HepG2 (cell line): ENCODE measurements around the gene TFDP2. TPM values are rescaled to one million over a fixed set of nuclear protein-coding genes. Genes with fewer than 3 reads are reported as not detected.

ENCODE experiments used
- ATAC-seq: fragments of 200-7000 bp; cut with Tn5 transposase; 3 replicates; pipeline ENCODE4 v1.9.1; 2020; ENCODE audit warnings: mild to moderate bottlenecking, moderate library complexity
- BruUV-seq: library from RNA; stranded (reverse); fragments of 400-500 nt; replicated peaks from 2 replicates; lab custom pipeline; 2021; lab: Mats Ljungman, UMichigan
- CTCF ChIA-PET: fragments of 300-600 bp; formaldehyde crosslinking; extraction: SDS; loops from one replicate; lab custom pipeline; 2021; ENCODE audit warnings: low total read pairs, inconsistent platforms, low intra/inter-chr PET ratio; lab: Yijun Ruan, JAX
- POLR2A ChIA-PET: fragments of 350-600 bp; sonication (Branson Sonifier 250); formaldehyde crosslinking; loops from one replicate; lab custom pipeline; 2020; ENCODE audit warnings: antibody characterized with exemption, inconsistent platforms; lab: Yijun Ruan, JAX
- DNase-seq: peaks from one replicate; pipeline ENCODE4 v3.0.0-alpha.2; 2015; ENCODE audit warnings: low spot score
- FAIRE-seq: peaks from 3 replicates; lab custom pipeline; 2011; peaks lifted over from hg19 to GRCh38; lab: Jason Lieb, UNC
- H2AFZ ChIP-seq: one replicate; pipeline ENCODE4 v1.6.1; 2011; ENCODE audit warnings: low read length, inconsistent platforms
- H3K27ac ChIP-seq: fragments of 300-600 bp; 3 replicates; pipeline ENCODE4 v1.8.0; 2011; ENCODE audit warnings: mixed run types, mild to moderate bottlenecking, mixed read lengths, low read length, inconsistent platforms; ENCODE audit not compliant: insufficient read depth; ENCODE audit errors: extremely low read length
- H3K27me3 ChIP-seq, 2 experiments: fragments of 200-600 bp in 1 of 2; 2 replicates in 1 of 2; 3 replicates in 1 of 2; pipeline versions ENCODE4 v1.6.0 to v1.8.0; 2011; ENCODE audit warnings: low read length in 2 of 2, mild to moderate bottlenecking in 2 of 2, moderate library complexity in 2 of 2, inconsistent platforms in 1 of 2; ENCODE audit not compliant: insufficient read depth in 2 of 2, control insufficient read depth in 1 of 2
- H3K36me3 ChIP-seq, 2 experiments: fragments of 200-600 bp in 1 of 2; replicated peaks in 1 of 2; 2 replicates in 1 of 2; 3 replicates in 1 of 2; pipeline versions ENCODE4 v1.5.1 to v1.8.0; 2011; ENCODE audit warnings: low read length in 2 of 2, inconsistent platforms in 1 of 2; ENCODE audit not compliant: insufficient read depth in 2 of 2, control insufficient read depth in 1 of 2
- H3K4me1 ChIP-seq: 2 replicates; pipeline ENCODE4 v1.5.1; 2012; ENCODE audit warnings: low read length, inconsistent platforms; ENCODE audit not compliant: insufficient read depth
- H3K4me2 ChIP-seq: 2 replicates; pipeline ENCODE4 v1.6.0; 2011; ENCODE audit warnings: low read depth, low read length, inconsistent platforms
- H3K4me3 ChIP-seq, 3 experiments: fragments of 200-600 bp in 1 of 3; sonication (generic), shearing (Covaris generic) in 1 of 3; replicated peaks in 1 of 3; 2 replicates each; pipeline ENCODE4 v1.5.1; 2011 to 2016; ENCODE audit warnings: low read length in 3 of 3, inconsistent platforms in 2 of 3, low read depth in 2 of 3, mild to moderate bottlenecking in 2 of 3, control low read depth in 1 of 3, mixed read lengths in 1 of 3; ENCODE audit not compliant: insufficient read depth in 1 of 3
- H3K79me2 ChIP-seq: one replicate; pipeline ENCODE4 v1.6.1; 2011; ENCODE audit warnings: low read length, inconsistent platforms; ENCODE audit not compliant: insufficient read depth
- H3K9ac ChIP-seq: 2 replicates; pipeline ENCODE4 v1.6.0; 2011; ENCODE audit warnings: mild to moderate bottlenecking, low read depth, low read length, inconsistent platforms; ENCODE audit not compliant: insufficient read depth
- H3K9me3 ChIP-seq: 2 replicates; pipeline ENCODE4 v1.5.1; 2012; ENCODE audit warnings: mild to moderate bottlenecking, low read length
- H4K20me1 ChIP-seq: 2 replicates; pipeline ENCODE4 v1.6.0; 2011; ENCODE audit warnings: inconsistent platforms, mild to moderate bottlenecking, low read length, moderate library complexity; ENCODE audit not compliant: insufficient read depth
- EEA1 ChIP-seq: sonication (generic); formaldehyde crosslinking; IDR thresholded peaks from 2 replicates; pipeline ENCODE4 v1.5.1; 2020; ENCODE audit warnings: mild to moderate bottlenecking, missing genetic modification reagents, borderline replicate concordance
- PPARG ChIP-seq: conservative IDR thresholded peaks from 2 replicates; pipeline ENCODE4 v1.6.1; 2016; ENCODE audit warnings: missing biosample characterization, missing genetic modification reagents
- TBL1XR1 ChIP-seq: fragments of 150-350 bp; IDR thresholded peaks from 2 replicates; pipeline ENCODE4 v1.6.1; 2014; ENCODE audit warnings: borderline replicate concordance, low read length; ENCODE audit not compliant: partially characterized antibody
- ZFYVE20 ChIP-seq: sonication (generic); formaldehyde crosslinking; IDR thresholded peaks from 2 replicates; pipeline ENCODE4 v1.8.0; 2023; ENCODE audit warnings: low read depth, mild to moderate bottlenecking, moderate library complexity, missing genetic modification reagents, borderline replicate concordance
- ZNF121 ChIP-seq: sonication (generic); formaldehyde crosslinking; IDR thresholded peaks from 2 replicates; pipeline ENCODE4 v1.5.0; 2020; ENCODE audit warnings: mild to moderate bottlenecking, missing genetic modification reagents
- ZNF569 ChIP-seq: sonication (generic); formaldehyde crosslinking; IDR thresholded peaks from 2 replicates; pipeline ENCODE4 v1.5.0; 2020; ENCODE audit warnings: mild to moderate bottlenecking, missing genetic modification reagents, moderate library complexity, borderline replicate concordance
- ZNF713 ChIP-seq: sonication (generic); formaldehyde crosslinking; IDR thresholded peaks from 2 replicates; pipeline ENCODE4 v1.4.0; 2020; ENCODE audit warnings: mild to moderate bottlenecking, missing genetic modification reagents
- ZSCAN25 ChIP-seq: sonication (generic); formaldehyde crosslinking; IDR thresholded peaks from 2 replicates; pipeline ENCODE4 v1.8.0; 2022; ENCODE audit warnings: mild to moderate bottlenecking, missing genetic modification reagents
- WGBS: methylation state at CpG from one replicate; pipeline ENCODE4 v1.1.6; 2017; ENCODE audit warnings: low lambda C conversion rate; 5-methylcytosine and 5-hydroxymethylcytosine counted together
- in situ Hi-C: cut with HindIII; loops from 2 replicates; pipeline ENCODE4 v1.10.0; 2017; ENCODE audit warnings: low pct_unique_long_range_greater_than_20kb; ENCODE audit not compliant: extremely low pct_ligation_motif_present
- intact Hi-C: fragments of 100-400 bp; cut with micrococcal nuclease; formaldehyde crosslinking; loops from one replicate; pipeline ENCODE4 v1.10.0; 2022; ENCODE audit not compliant: unreplicated experiment
- polyA plus RNA-seq, 8 experiments: library from polyadenylated mRNA; depleted of rRNA in 3 of 8; stranded (reverse) in 7 of 8; unstranded in 1 of 8; fragments of >200 nt; fragmentation: Illumina TruSeq in 4 of 8; extraction: Trizol in 4 of 8; gene quantifications; 2 replicates each; pipeline versions ENCODE4 v1.2.1 to v1.2.3, GENCODE V29; 2011 to 2016; ENCODE audit warnings: low read depth in 4 of 8, missing spikeins in 1 of 8, mixed read lengths in 1 of 8; ENCODE audit not compliant: insufficient read depth in 1 of 8
- total RNA-seq, 5 experiments: library from RNA; depleted of rRNA; stranded (reverse); fragments of >200 nt; fragmentation: Illumina TruSeq; extraction: Trizol; gene quantifications; 2 replicates each; pipeline ENCODE4 v1.2.3, GENCODE V29; 2016; ENCODE audit warnings: low read depth in 1 of 5
- TF ChIP-seq, protein P1 (sequence below): sonication (generic); formaldehyde crosslinking; IDR thresholded peaks from 2 replicates; pipeline ENCODE4 v1.5.1; 2020; ENCODE audit warnings: missing genetic modification reagents, mild to moderate bottlenecking, borderline replicate concordance
- TF ChIP-seq, protein P2 (sequence below), 2 experiments: fragments of 450-650 bp in 1 of 2; sonication (generic) in 1 of 2; formaldehyde crosslinking; IDR thresholded peaks; 2 replicates each; pipeline versions ENCODE4 v1.5.0 to v1.8.0; 2020 to 2022; ENCODE audit warnings: mild to moderate bottlenecking in 1 of 2, missing genetic modification reagents in 1 of 2
- TF ChIP-seq, protein P3 (sequence below): sonication (generic); formaldehyde crosslinking; IDR thresholded peaks from 2 replicates; pipeline ENCODE4 v1.4.0; 2020; ENCODE audit warnings: missing genetic modification reagents
- TF ChIP-seq, protein P4 (sequence below): sonication (generic); formaldehyde crosslinking; conservative IDR thresholded peaks from 2 replicates; pipeline ENCODE4 v1.8.0; 2022; ENCODE audit warnings: mild to moderate bottlenecking, moderate library complexity, missing genetic modification reagents

The TFDP2 gene
- total and polyA plus RNA-seq, 2 of the 13 experiments (the other 11 are each of a cell fraction or from before 2014, with no cell fraction given) = 17.9 to 37.4 TPM

DNA sequence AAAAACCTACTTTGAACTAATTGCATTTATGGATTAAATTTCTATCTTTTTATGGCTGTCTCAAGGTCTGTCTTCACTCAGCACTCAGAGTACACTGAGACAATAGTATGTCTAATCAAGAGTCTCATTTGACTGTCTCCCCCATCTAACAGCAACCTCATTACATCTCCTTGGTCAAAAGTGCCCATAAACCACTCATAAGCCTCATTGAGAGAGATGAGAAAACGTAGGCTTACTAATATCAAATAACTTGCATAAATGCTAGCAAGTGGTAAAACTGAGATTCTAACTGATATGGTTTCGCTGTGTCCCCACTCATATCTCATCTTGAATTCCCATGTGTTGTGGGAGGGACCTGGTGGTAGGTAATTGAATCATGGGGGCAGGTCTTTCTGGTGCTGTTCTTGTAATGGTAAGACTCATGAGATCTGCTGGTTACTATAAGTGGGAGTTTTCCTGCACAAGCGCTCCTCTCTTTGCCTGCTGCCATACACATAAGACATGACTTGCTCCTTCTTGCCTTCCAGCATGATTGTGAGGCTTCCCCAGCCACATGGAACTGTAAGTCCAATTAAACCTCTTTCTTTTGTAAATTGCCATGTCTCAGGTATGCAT, 113.9 kb downstream of the TFDP2 start (continued):
- TF ChIP-seq, protein P1, sequence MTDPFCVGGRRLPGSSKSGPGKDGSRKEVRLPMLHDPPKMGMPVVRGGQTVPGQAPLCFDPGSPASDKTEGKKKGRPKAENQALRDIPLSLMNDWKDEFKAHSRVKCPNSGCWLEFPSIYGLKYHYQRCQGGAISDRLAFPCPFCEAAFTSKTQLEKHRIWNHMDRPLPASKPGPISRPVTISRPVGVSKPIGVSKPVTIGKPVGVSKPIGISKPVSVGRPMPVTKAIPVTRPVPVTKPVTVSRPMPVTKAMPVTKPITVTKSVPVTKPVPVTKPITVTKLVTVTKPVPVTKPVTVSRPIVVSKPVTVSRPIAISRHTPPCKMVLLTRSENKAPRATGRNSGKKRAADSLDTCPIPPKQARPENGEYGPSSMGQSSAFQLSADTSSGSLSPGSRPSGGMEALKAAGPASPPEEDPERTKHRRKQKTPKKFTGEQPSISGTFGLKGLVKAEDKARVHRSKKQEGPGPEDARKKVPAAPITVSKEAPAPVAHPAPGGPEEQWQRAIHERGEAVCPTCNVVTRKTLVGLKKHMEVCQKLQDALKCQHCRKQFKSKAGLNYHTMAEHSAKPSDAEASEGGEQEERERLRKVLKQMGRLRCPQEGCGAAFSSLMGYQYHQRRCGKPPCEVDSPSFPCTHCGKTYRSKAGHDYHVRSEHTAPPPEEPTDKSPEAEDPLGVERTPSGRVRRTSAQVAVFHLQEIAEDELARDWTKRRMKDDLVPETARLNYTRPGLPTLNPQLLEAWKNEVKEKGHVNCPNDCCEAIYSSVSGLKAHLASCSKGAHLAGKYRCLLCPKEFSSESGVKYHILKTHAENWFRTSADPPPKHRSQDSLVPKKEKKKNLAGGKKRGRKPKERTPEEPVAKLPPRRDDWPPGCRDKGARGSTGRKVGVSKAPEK (CRISPR knock-in tag) = no peak
- TF ChIP-seq, protein P2, sequence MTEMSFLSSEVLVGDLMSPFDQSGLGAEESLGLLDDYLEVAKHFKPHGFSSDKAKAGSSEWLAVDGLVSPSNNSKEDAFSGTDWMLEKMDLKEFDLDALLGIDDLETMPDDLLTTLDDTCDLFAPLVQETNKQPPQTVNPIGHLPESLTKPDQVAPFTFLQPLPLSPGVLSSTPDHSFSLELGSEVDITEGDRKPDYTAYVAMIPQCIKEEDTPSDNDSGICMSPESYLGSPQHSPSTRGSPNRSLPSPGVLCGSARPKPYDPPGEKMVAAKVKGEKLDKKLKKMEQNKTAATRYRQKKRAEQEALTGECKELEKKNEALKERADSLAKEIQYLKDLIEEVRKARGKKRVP (CRISPR knock-in tag; IDR thresholded peaks at IDR 0.05) = no peak
- no peak for TF ChIP-seq PPARG (CRISPR knock-in tag)

DNA sequence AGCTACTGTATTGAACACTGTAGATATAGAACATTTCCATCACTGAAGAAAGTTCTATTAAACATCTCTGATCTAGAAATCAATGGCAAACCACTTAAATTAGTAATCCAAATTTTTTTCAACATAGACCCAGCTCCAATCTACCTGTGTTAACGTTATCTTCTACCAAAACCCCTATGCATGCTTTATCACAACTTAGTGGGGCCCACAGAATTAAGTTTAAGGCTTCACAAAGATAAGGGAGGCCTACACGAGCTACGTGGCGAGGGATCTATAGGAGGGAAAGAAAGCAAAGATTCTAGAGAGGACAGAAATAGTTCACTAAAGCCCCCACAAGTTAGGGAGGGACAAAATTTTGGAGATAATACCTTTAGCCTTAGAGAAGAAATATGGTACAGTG, 116.1 kb downstream of the TFDP2 start:
- no peak for ATAC-seq
- in situ Hi-C loops (no loop called here), intact Hi-C loops (no loop called here)
- no peaks in the 10 kb centered on the region for H3K27me3 ChIP-seq
- H3K4me1 ChIP-seq = no peaks in the 10 kb centered on the region
- H3K9ac ChIP-seq = no peak overlapping the region
- BruUV-seq = no TSS peak
- no peaks in the 10 kb centered on the region for H4K20me1 ChIP-seq
- no peak overlapping the region for H2AFZ ChIP-seq
- WGBS = over 99% methylated on average over 4 of the region's 4 CpGs
- H3K4me3 ChIP-seq = no peak overlapping the region
- H3K4me2 ChIP-seq = no peak overlapping the region
- POLR2A ChIA-PET = no interaction called here
- H3K79me2 ChIP-seq = no peaks in the 10 kb centered on the region
- TF ChIP-seq, protein P3, sequence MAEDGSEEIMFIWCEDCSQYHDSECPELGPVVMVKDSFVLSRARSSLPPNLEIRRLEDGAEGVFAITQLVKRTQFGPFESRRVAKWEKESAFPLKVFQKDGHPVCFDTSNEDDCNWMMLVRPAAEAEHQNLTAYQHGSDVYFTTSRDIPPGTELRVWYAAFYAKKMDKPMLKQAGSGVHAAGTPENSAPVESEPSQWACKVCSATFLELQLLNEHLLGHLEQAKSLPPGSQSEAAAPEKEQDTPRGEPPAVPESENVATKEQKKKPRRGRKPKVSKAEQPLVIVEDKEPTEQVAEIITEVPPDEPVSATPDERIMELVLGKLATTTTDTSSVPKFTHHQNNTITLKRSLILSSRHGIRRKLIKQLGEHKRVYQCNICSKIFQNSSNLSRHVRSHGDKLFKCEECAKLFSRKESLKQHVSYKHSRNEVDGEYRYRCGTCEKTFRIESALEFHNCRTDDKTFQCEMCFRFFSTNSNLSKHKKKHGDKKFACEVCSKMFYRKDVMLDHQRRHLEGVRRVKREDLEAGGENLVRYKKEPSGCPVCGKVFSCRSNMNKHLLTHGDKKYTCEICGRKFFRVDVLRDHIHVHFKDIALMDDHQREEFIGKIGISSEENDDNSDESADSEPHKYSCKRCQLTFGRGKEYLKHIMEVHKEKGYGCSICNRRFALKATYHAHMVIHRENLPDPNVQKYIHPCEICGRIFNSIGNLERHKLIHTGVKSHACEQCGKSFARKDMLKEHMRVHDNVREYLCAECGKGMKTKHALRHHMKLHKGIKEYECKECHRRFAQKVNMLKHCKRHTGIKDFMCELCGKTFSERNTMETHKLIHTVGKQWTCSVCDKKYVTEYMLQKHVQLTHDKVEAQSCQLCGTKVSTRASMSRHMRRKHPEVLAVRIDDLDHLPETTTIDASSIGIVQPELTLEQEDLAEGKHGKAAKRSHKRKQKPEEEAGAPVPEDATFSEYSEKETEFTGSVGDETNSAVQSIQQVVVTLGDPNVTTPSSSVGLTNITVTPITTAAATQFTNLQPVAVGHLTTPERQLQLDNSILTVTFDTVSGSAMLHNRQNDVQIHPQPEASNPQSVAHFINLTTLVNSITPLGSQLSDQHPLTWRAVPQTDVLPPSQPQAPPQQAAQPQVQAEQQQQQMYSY (CRISPR knock-in tag) = no peak
- TF ChIP-seq ZNF569 (CRISPR knock-in tag) (no peak), EEA1 (CRISPR knock-in tag) (no peak), ZFYVE20 (CRISPR knock-in tag) (no peak), ZNF713 (CRISPR knock-in tag) (no peak), ZNF121 (CRISPR knock-in tag) (no peak), ZSCAN25 (CRISPR knock-in tag) (no peak), TBL1XR1 (no peak)
- TF ChIP-seq, protein P4, sequence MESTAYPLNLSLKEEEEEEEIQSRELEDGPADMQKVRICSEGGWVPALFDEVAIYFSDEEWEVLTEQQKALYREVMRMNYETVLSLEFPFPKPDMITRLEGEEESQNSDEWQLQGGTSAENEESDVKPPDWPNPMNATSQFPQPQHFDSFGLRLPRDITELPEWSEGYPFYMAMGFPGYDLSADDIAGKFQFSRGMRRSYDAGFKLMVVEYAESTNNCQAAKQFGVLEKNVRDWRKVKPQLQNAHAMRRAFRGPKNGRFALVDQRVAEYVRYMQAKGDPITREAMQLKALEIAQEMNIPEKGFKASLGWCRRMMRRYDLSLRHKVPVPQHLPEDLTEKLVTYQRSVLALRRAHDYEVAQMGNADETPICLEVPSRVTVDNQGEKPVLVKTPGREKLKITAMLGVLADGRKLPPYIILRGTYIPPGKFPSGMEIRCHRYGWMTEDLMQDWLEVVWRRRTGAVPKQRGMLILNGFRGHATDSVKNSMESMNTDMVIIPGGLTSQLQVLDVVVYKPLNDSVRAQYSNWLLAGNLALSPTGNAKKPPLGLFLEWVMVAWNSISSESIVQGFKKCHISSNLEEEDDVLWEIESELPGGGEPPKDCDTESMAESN (CRISPR knock-in tag) = no peak
- no peak for DNase-seq
- no peak for FAIRE-seq
- CTCF ChIA-PET = no interaction called here
- no peak overlapping the region for H3K27ac ChIP-seq
- no peaks in the 10 kb centered on the region for H3K36me3 ChIP-seq
- H3K9me3 ChIP-seq = no peaks in the 10 kb centered on the region
